Neutrophil (primary cell): Measurements from ENCODE around the gene CXCR6.

Experiments used
- H3K27ac ChIP-seq: fragments of 200-600 bp; sonication (generic); 2 replicates; pipeline ENCODE4 v1.5.1; 2016; ENCODE audit warnings: mild to moderate bottlenecking, moderate library complexity
- H3K27me3 ChIP-seq: fragments of 200-600 bp; sonication (generic); 2 replicates; pipeline ENCODE4 v1.6.0; 2016; ENCODE audit warnings: mild to moderate bottlenecking
- H3K36me3 ChIP-seq: fragments of 200-600 bp; sonication (generic); 2 replicates; pipeline ENCODE4 v1.5.1; 2017
- H3K4me1 ChIP-seq, 2 experiments: fragments of 200-600 bp in 1 of 2; sonication (generic) in 1 of 2; 1 replicate in 1 of 2; 2 replicates in 1 of 2; pipeline versions ENCODE4 v1.5.1 to v1.6.1; 2013 to 2016; ENCODE audit warnings: low read depth in 1 of 2, low read length in 1 of 2, mild to moderate bottlenecking in 1 of 2, moderate library complexity in 1 of 2; ENCODE audit not compliant: control insufficient read depth in 1 of 2, insufficient read depth in 1 of 2
- H3K4me3 ChIP-seq, 2 experiments: fragments of 200-600 bp in 1 of 2; sonication (generic) in 1 of 2; 1 replicate in 1 of 2; 2 replicates in 1 of 2; pipeline ENCODE4 v1.5.1; 2013 to 2016; ENCODE audit warnings: low read depth in 1 of 2, low read length in 1 of 2, mild to moderate bottlenecking in 1 of 2, moderate library complexity in 1 of 2
- H3K9me3 ChIP-seq: fragments of 200-600 bp; sonication (generic); 2 replicates; pipeline ENCODE4 v1.5.1; 2016
- CTCF ChIP-seq: fragments of 200-600 bp; sonication (generic); IDR thresholded peaks from 2 replicates; pipeline ENCODE4 v1.5.1; 2016; ENCODE audit warnings: antibody characterized with exemption

The CXCR6 gene

DNA sequence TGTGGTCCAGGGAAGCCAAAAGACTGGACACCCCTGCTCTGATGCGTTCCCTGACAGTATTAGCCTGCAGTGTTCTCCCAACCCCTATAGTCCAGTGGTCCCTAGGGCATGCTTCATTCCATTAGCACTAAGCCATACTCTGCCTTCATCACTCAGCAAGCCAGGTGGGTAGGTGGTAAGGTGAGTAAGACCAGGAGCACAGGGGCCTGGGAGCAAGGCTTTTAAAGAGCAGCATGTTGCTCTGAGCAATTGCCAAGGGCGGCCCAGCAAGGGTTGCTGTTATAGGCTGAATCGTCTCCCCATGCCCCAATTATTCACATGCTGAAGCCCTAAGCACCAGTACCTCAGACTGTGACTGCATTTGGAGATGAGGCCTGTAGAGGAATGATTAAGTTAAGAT, 11.0 kb downstream of the CXCR6 start:
- Histone ChIP-seq H3K27ac (no peak overlapping the region), H3K4me3 (no peak overlapping the region), H3K36me3 (peaks cover 48% of the 10 kb centered on the region), H3K27me3 (peaks cover 15% of the 10 kb centered on the region), H3K4me1 (no peaks in the 10 kb centered on the region), H3K9me3 (no peaks in the 10 kb centered on the region)
- no peak for TF ChIP-seq CTCF

GRCh38 chr3:45955017-45955647, 11.9 kb downstream of the CXCR6 start:
- no peak for TF ChIP-seq CTCF
- no peaks in the 10 kb centered on the region for H3K9me3 ChIP-seq
- no peak overlapping the region for H3K27ac ChIP-seq
- peaks cover 45% of the 10 kb centered on the region for H3K36me3 ChIP-seq
- H3K4me1 ChIP-seq, result no peaks in the 10 kb centered on the region
- no peak overlapping the region for H3K4me3 ChIP-seq
- H3K27me3 ChIP-seq, result peaks cover 23% of the 10 kb centered on the region

- no peak for TF ChIP-seq CTCF
- H3K36me3 ChIP-seq, result peaks cover 45% of the 10 kb centered on the region
- H3K4me1 ChIP-seq, result no peaks in the 10 kb centered on the region
Observed at GRCh38 chr3:45955706-45956105, 12.4 kb downstream of the CXCR6 start.

GRCh38 chr3:45957586-45957985, 14.3 kb downstream of the CXCR6 start:
- TF ChIP-seq CTCF, result no peak
- Histone ChIP-seq H3K4me3 (no peak overlapping the region), H3K36me3 (peaks cover 34% of the 10 kb centered on the region), H3K4me1 (no peaks in the 10 kb centered on the region), H3K9me3 (no peaks in the 10 kb centered on the region), H3K27me3 (peaks cover 35% of the 10 kb centered on the region), H3K27ac (no peak overlapping the region)

More at GRCh38 chr3:45955706-45956105, 12.4 kb downstream of the CXCR6 start:
- Histone ChIP-seq H3K27me3 (peaks cover 29% of the 10 kb centered on the region), H3K9me3 (no peaks in the 10 kb centered on the region), H3K27ac (no peak overlapping the region), H3K4me3 (no peak overlapping the region)

DNA sequence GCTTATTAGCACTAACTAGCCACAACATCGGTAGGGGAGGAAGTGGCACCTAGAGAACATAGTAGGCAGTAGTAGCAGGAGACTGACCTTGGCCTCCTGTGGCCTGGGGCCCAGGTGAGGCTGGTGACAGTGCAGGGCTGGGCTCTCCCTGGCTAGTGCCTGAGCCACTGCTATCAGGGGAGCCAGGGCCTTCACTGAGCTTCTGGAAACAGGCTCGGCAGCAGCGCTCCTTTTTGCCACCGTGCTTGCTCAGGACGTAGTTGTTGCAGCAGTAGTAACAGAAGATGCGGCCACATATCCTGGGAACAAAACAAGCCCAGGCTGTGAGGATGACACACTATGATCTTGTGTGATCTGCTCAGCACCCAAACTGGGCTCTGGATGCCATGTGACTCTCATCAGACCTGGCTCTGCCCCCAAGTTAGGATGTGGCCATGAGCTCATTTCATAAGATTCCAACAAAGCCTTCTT, 15.1 kb downstream of the CXCR6 start:
- peaks cover 34% of the 10 kb centered on the region for H3K36me3 ChIP-seq
- H3K27me3 ChIP-seq, result peaks cover 43% of the 10 kb centered on the region
- no peaks in the 10 kb centered on the region for H3K9me3 ChIP-seq
- no peak overlapping the region for H3K4me3 ChIP-seq
- no peak overlapping the region for H3K27ac ChIP-seq
- TF ChIP-seq CTCF, result no peak
- peaks cover 0 to 3% of the 10 kb centered on the region in 2 experiments for H3K4me1 ChIP-seq
